GM23248 (cell line): ENCODE results near the gene BTN3A1.

Experiments
- EZH2 ChIP-seq: fragments of 200-600 bp; sonication (generic); IDR thresholded peaks from 2 replicates; pipeline ENCODE4 v1.6.1; 2018; ENCODE audit warnings: antibody characterized with exemption, mild to moderate bottlenecking; ENCODE audit not compliant: insufficient read depth, poor library complexity, severe bottlenecking
- EZH2phosphoT487 ChIP-seq: fragments of 200-600 bp; sonication (generic); IDR thresholded peaks from 2 replicates; pipeline ENCODE4 v1.6.1; 2018; ENCODE audit warnings: antibody characterized with exemption, moderate library complexity, mild to moderate bottlenecking, low read depth; ENCODE audit not compliant: insufficient read depth

DNA sequence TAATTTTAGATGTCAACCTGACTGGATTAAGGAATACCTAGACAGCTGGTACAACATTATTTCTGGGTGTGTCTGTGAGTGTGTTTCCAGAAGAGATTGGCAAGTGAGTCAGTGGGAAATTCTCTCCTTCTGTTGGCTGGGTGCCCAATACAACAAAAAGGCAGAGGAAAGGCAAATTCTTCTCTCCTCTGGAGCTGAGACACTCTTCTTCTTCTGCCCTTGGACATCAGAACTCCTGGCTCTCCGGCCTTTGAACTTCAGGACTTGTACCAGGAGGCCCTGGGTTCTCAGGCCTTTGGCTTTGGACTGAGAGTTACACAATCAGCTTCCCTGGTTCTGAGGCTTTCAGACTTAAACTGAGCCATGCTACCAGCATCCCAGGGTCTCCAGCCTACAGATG lies 7.8 kb upstream of the BTN3A1 start:
- no peak for TF ChIP-seq EZH2phosphoT487
- no peak for TF ChIP-seq EZH2
